Measurements from ENCODE around the gene SNUPN.

DNA sequence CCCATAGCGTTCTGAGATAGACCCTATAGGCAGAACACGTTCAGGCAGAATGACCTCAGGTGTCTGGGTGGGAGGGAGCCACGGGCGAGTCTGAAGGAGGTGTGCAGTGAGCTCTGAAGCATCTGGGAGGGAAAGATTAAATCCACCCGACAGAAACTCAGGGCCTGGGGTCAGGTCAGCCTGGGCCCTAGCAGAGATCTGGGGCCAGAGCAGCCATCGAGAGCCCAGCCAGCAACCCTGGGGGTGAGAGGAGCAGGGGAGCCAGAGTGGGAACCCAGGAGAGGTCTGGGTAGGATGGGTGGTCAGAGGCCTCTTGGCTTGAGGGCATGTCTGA lies 44.3 kb upstream of the SNUPN start:
- TF ChIP-seq YY1 (IDR thresholded peaks at IDR 0.05; ENCODE audit: low read depth, low read length) (no peak), CEBPB (IDR thresholded peaks at IDR 0.05; ENCODE audit: borderline replicate concordance in 1 of 2, low read depth in 2 of 2, low read length in 2 of 2) (no peak), SRF (IDR thresholded peaks at IDR 0.05; ENCODE audit: low read depth in 2 of 2, low read length in 2 of 2) (no peak)
